Naive thymus-derived CD4-positive, alpha-beta T cell (primary cell): ENCODE results near the gene C1orf50. TPM values are rescaled to one million over a fixed set of nuclear protein-coding genes. Genes with fewer than 3 reads are reported as not detected.

ENCODE experiments used
- ATAC-seq: fragments of 150-1000 bp; cut with Tn5 transposase; 2 replicates; pipeline ENCODE4 v1.10.0; 2021; ENCODE audit warnings: mild to moderate bottlenecking, moderate library complexity
- CTCF ChIA-PET: fragments of 350-600 bp; sonication (Branson Sonifier 250); formaldehyde crosslinking; loops from one replicate; lab custom pipeline; 2021; ENCODE audit warnings: antibody characterized with exemption; lab: Charles Lee
- POLR2A ChIA-PET: fragments of 350-600 bp; sonication (Branson Sonifier 250); formaldehyde crosslinking; loops from one replicate; lab custom pipeline; 2021; ENCODE audit warnings: antibody characterized with exemption, inconsistent platforms; lab: Charles Lee
- DNase-seq, 9 donors: peaks; one replicate each; pipeline versions ENCODE4 v3.0.0 to v3.0.0-alpha.2; 2020 to 2022; ENCODE audit warnings: mixed read lengths in 1 of 9
- H3K27ac ChIP-seq: one replicate; pipeline ENCODE4 v1.7.0; 2013; ENCODE audit warnings: mild to moderate bottlenecking, low read depth, low read length, moderate library complexity
- H3K27me3 ChIP-seq, 2 donors: one replicate each; pipeline ENCODE4 v1.7.0; 2013; ENCODE audit warnings: low read length in 2 of 2, mild to moderate bottlenecking in 2 of 2, moderate library complexity in 2 of 2; ENCODE audit not compliant: control insufficient read depth in 2 of 2, insufficient read depth in 2 of 2
- H3K36me3 ChIP-seq, 3 experiments: 1 replicate in 2 of 3; 2 replicates in 1 of 3; pipeline ENCODE4 v1.7.0; 2013; ENCODE audit warnings: low read length in 3 of 3, mild to moderate bottlenecking in 3 of 3, moderate library complexity in 1 of 3; ENCODE audit not compliant: insufficient read depth in 3 of 3, control insufficient read depth in 2 of 3
- H3K4me1 ChIP-seq, 2 donors: one replicate each; pipeline ENCODE4 v1.7.0; 2013; ENCODE audit warnings: low read length in 2 of 2, mild to moderate bottlenecking in 2 of 2, moderate library complexity in 1 of 2; ENCODE audit not compliant: control insufficient read depth in 2 of 2, insufficient read depth in 2 of 2
- H3K4me3 ChIP-seq: 2 replicates; pipeline ENCODE4 v1.7.0; 2013; ENCODE audit warnings: mild to moderate bottlenecking, low read length
- H3K9me3 ChIP-seq, 3 experiments: 1 replicate in 2 of 3; 2 replicates in 1 of 3; pipeline ENCODE4 v1.7.0; 2013; ENCODE audit warnings: low read length in 3 of 3; ENCODE audit not compliant: control insufficient read depth in 2 of 3
- H3K27ac Mint-ChIP-seq, 9 donors: one replicate each; pipeline ENCODE4 v1.8.0; 2020 to 2022; ENCODE audit warnings: mixed read lengths in 9 of 9, mild to moderate bottlenecking in 8 of 9, moderate library complexity in 5 of 9, inconsistent platforms in 2 of 9
- H3K27me3 Mint-ChIP-seq, 5 donors: one replicate each; pipeline ENCODE4 v1.8.0; 2021 to 2022; ENCODE audit warnings: mixed read lengths in 5 of 5, mild to moderate bottlenecking in 1 of 5
- H3K36me3 Mint-ChIP-seq, 5 donors: one replicate each; pipeline ENCODE4 v1.8.0; 2020 to 2022; ENCODE audit warnings: mixed read lengths in 5 of 5, mild to moderate bottlenecking in 3 of 5, inconsistent platforms in 1 of 5
- H3K4me1 Mint-ChIP-seq, 7 donors: one replicate each; pipeline ENCODE4 v1.8.0; 2020 to 2022; ENCODE audit warnings: mixed read lengths in 7 of 7, mild to moderate bottlenecking in 3 of 7, inconsistent platforms in 1 of 7
- H3K4me3 Mint-ChIP-seq, 10 donors: one replicate each; pipeline ENCODE4 v1.8.0; 2020 to 2022; ENCODE audit warnings: mild to moderate bottlenecking in 10 of 10, mixed read lengths in 10 of 10, moderate library complexity in 6 of 10, inconsistent platforms in 2 of 10
- H3K9me3 Mint-ChIP-seq, 11 donors: one replicate each; pipeline ENCODE4 v1.8.0; 2020 to 2022; ENCODE audit warnings: mixed read lengths in 11 of 11, mild to moderate bottlenecking in 4 of 11, inconsistent platforms in 1 of 11, moderate library complexity in 1 of 11
- intact Hi-C, 2 donors: fragments of 100-400 bp; cut with micrococcal nuclease; formaldehyde crosslinking; loops; one replicate each; pipeline ENCODE4 v1.15.1; 2023
- polyA plus RNA-seq, 2 donors: library from polyadenylated mRNA; unstranded; fragments of 300-500 nt; fragmentation: Illumina TruSeq; gene quantifications; one replicate each; pipeline ENCODE4 v1.2.3, GENCODE V29; 2021
- total RNA-seq, 6 experiments: library from RNA in 5 of 6; stranded (reverse) in 5 of 6; gene quantifications; 1 replicate in 5 of 6; 2 replicates in 1 of 6; pipeline ENCODE4 v1.2.3 and lab custom pipeline; 2021 to 2026

Gene C1orf50
- total and polyA plus RNA-seq, 7 experiments from 2014 or later, result 3.4 to 20.8 (median 14.2) TPM

GRCh38 chr1:42730002-42730401 is 37.0 kb upstream of the C1orf50 start:
- H3K4me3 Mint-ChIP-seq, result no peak overlapping the region
- Histone ChIP-seq H3K9me3 (no peaks in the 10 kb centered on the region), H3K27me3 (no peaks in the 10 kb centered on the region), H3K36me3 (no peaks in the 10 kb centered on the region), H3K4me1 (no peaks in the 10 kb centered on the region), H3K27ac (no peak overlapping the region), H3K4me3 (no peak overlapping the region)
- DNase-seq, result no peak
- H3K27ac Mint-ChIP-seq, result no peak overlapping the region
- intact Hi-C loops, result no loop called here
- CTCF ChIA-PET, result no interaction called here
- POLR2A ChIA-PET, result no interaction called here
- no peaks in the 10 kb centered on the region for H3K9me3 Mint-ChIP-seq
- H3K27me3 Mint-ChIP-seq, result peaks cover 0 to 2% (median 0%) of the 10 kb centered on the region in 5 donors
- no peak for ATAC-seq
- H3K36me3 Mint-ChIP-seq, result no peaks in the 10 kb centered on the region
- peaks cover 0 to 3% (median 0%) of the 10 kb centered on the region in 7 donors for H3K4me1 Mint-ChIP-seq

- no peak overlapping the region for H3K4me3 ChIP-seq
- ChIA-PET POLR2A (no interaction called here), CTCF (interaction anchor here (0.6 kb wide), 1 partner anchor 151 kb away, joined by 3 read pairs; no protein-coding TSS in a partner anchor)
- DNase-seq (peak in 1 of 9 donors; percentile 39), ATAC-seq (no peak)
- Mint-ChIP-seq H3K9me3 (no peaks in the 10 kb centered on the region), H3K27ac (no peak overlapping the region), H3K36me3 (no peaks in the 10 kb centered on the region), H3K4me1 (peaks cover 0 to 3% (median 0%) of the 10 kb centered on the region in 7 donors), H3K4me3 (no peak overlapping the region), H3K27me3 (no peaks in the 10 kb centered on the region)
- H3K4me1 ChIP-seq, result no peaks in the 10 kb centered on the region
- no peak overlapping the region for H3K27ac ChIP-seq
- no peaks in the 10 kb centered on the region for H3K9me3 ChIP-seq
- H3K27me3 ChIP-seq, result no peaks in the 10 kb centered on the region
- intact Hi-C loops, result no loop called here
- H3K36me3 ChIP-seq, result no peaks in the 10 kb centered on the region
Measured at GRCh38 chr1:42730988-42731387, 36.1 kb upstream of the C1orf50 start.

- Histone ChIP-seq H3K4me1 (no peaks in the 10 kb centered on the region), H3K27me3 (no peaks in the 10 kb centered on the region), H3K9me3 (no peaks in the 10 kb centered on the region), H3K36me3 (no peaks in the 10 kb centered on the region), H3K27ac (no peak overlapping the region), H3K4me3 (no peak overlapping the region)
- CTCF ChIA-PET, result no interaction called here
- H3K27ac Mint-ChIP-seq, result no peak overlapping the region
- no peaks in the 10 kb centered on the region for H3K9me3 Mint-ChIP-seq
- POLR2A ChIA-PET, result no interaction called here
- ATAC-seq (no peak), DNase-seq (no peak)
- peaks cover 0 to 3% (median 2%) of the 10 kb centered on the region in 7 donors for H3K4me1 Mint-ChIP-seq
- no peaks in the 10 kb centered on the region for H3K36me3 Mint-ChIP-seq
- intact Hi-C loops, result no loop called here
- no peak overlapping the region for H3K4me3 Mint-ChIP-seq
- no peaks in the 10 kb centered on the region for H3K27me3 Mint-ChIP-seq
Measured at GRCh38 chr1:42731585-42731984, 35.5 kb upstream of the C1orf50 start.

- DNase-seq, result no peak
- no peaks in the 10 kb centered on the region for H3K4me1 ChIP-seq
- Mint-ChIP-seq H3K27ac (no peak overlapping the region), H3K4me1 (peaks cover 3 to 8% (median 7%) of the 10 kb centered on the region in 7 donors), H3K9me3 (no peaks in the 10 kb centered on the region), H3K27me3 (no peaks in the 10 kb centered on the region), H3K36me3 (no peaks in the 10 kb centered on the region), H3K4me3 (no peak overlapping the region)
- H3K4me3 ChIP-seq, result no peak overlapping the region
- H3K27me3 ChIP-seq, result no peaks in the 10 kb centered on the region
- intact Hi-C loops, result no loop called here
- ChIA-PET CTCF (no interaction called here), POLR2A (no interaction called here)
- no peaks in the 10 kb centered on the region for H3K9me3 ChIP-seq
- no peak for ATAC-seq
- H3K27ac ChIP-seq, result no peak overlapping the region
- no peaks in the 10 kb centered on the region for H3K36me3 ChIP-seq
Measured at GRCh38 chr1:42732126-42732680, 34.8 kb upstream of the C1orf50 start.

- H3K4me1 Mint-ChIP-seq, result peaks cover 5 to 11% (median 10%) of the 10 kb centered on the region in 7 donors
- CTCF ChIA-PET, result interaction anchor here (0.5 kb wide), 2 partner anchors 13 to 32 kb away, joined by 4 to 6 read pairs; no protein-coding TSS in a partner anchor
Measured at GRCh38 chr1:42733415-42734200, 33.4 kb upstream of the C1orf50 start.

GRCh38 chr1:42734201-42735035 is 32.6 kb upstream of the C1orf50 start:
- H3K9me3 Mint-ChIP-seq, result no peaks in the 10 kb centered on the region
- Histone ChIP-seq H3K4me1 (no peaks in the 10 kb centered on the region), H3K36me3 (no peaks in the 10 kb centered on the region), H3K9me3 (no peaks in the 10 kb centered on the region), H3K27me3 (no peaks in the 10 kb centered on the region), H3K27ac (no peak overlapping the region), H3K4me3 (no peak overlapping the region)
- peaks cover 5 to 11% (median 10%) of the 10 kb centered on the region in 7 donors for H3K4me1 Mint-ChIP-seq
- H3K27ac Mint-ChIP-seq, result no peak overlapping the region
- no peak overlapping the region for H3K4me3 Mint-ChIP-seq
- DNase-seq (no peak), ATAC-seq (no peak)
- intact Hi-C loops, result no loop called here
- H3K36me3 Mint-ChIP-seq, result no peaks in the 10 kb centered on the region
- CTCF ChIA-PET, result interaction anchor here (0.5 kb wide), 1 partner anchor 12 kb away, joined by 6 read pairs; no protein-coding TSS in a partner anchor
- POLR2A ChIA-PET, result no interaction called here
- no peaks in the 10 kb centered on the region for H3K27me3 Mint-ChIP-seq

More at GRCh38 chr1:42733415-42734200, 33.4 kb upstream of the C1orf50 start:
- H3K4me3 ChIP-seq, result no peak overlapping the region
- H3K27ac ChIP-seq, result no peak overlapping the region
- intact Hi-C loops, result no loop called here
- H3K27me3 ChIP-seq, result no peaks in the 10 kb centered on the region
- Mint-ChIP-seq H3K27ac (no peak overlapping the region), H3K9me3 (no peaks in the 10 kb centered on the region), H3K4me3 (no peak overlapping the region), H3K27me3 (no peaks in the 10 kb centered on the region), H3K36me3 (no peaks in the 10 kb centered on the region)
- no peaks in the 10 kb centered on the region for H3K9me3 ChIP-seq
- H3K4me1 ChIP-seq, result no peaks in the 10 kb centered on the region
- ATAC-seq, result no peak
- no peak for DNase-seq
- POLR2A ChIA-PET, result no interaction called here
- no peaks in the 10 kb centered on the region for H3K36me3 ChIP-seq
